GM19239 (cell line): ENCODE data around the gene OSM.

Source experiments
- DNase-seq: peaks from one replicate; pipeline ENCODE4 v3.0.0; 2011; ENCODE audit warnings: low spot score; ENCODE audit not compliant: insufficient read length
- FAIRE-seq: peaks from 2 replicates; lab custom pipeline; 2011; peaks lifted over from hg19 to GRCh38; lab: Jason Lieb, UNC

Gene OSM

GRCh38 chr22:30266445-30267381 is at the start of gene OSM:
TSS of gene OSM (minus strand) at chr22:30266851. CDS start at chr22:30266799, 52 bp downstream.
- FAIRE-seq: peak; percentile 73

GRCh38 chr22:30315962-30316576 is 49.4 kb upstream of the OSM start:
- no peak for FAIRE-seq

More at GRCh38 chr22:30266445-30267381, at the start of gene OSM:
- DNase-seq: no peak

GRCh38 chr22:30314915-30315314 is 48.3 kb upstream of the OSM start:
- no peak for DNase-seq
- no peak for FAIRE-seq

More at GRCh38 chr22:30315962-30316576, 49.4 kb upstream of the OSM start:
- DNase-seq: no peak

- FAIRE-seq (peak; percentile 4), DNase-seq (no peak)
Observed at GRCh38 chr22:30313527-30314363, 47.1 kb upstream of the OSM start.

GRCh38 chr22:30312053-30312452 is 45.4 kb upstream of the OSM start:
- no peak for DNase-seq
- no peak for FAIRE-seq

DNA sequence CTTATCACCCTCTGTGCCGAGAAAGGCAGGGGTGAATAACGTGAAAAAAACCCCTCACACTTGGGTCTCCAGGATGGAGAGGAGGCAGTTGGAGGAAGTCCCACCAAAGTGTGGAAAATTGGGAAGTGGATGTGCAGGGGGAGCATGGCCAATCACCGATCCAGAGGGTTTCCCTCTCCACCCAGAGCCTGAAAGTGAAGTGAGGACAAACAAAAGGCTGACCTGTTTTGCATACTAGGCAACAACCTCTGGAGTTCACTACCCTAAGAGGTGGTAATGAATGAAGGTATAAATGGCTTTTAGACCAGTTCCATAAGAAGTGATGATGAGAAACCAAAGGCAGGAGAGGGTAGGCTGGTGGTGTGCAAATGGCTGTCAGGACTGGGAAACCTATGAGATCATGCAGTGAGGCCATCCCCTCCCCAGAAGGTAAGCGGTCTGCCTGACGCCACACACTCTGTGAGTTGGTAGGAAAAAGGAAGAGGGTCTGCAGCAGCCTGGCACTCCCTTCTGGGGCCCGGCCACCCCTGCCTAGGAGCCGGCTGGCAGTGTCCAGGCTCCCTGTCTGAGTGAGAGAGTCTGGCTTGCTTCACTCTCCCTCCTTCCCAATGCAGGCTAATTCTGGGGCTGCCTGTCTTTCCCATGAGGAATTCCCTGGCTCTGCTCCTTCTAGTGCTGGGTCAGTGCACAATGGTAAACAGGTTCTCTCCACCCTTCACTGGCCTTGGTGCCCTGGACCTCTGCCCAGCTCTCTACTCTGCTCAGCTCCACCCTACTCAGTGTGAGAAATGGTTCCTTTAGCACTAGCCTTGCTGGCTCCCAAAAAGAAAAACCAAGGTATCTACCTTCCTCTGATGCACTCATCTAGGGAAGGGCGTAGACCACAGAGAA is 44.5 kb upstream of the OSM start:
- DNase-seq: no peak
- FAIRE-seq: no peak

GRCh38 chr22:30309951-30310741 is 43.5 kb upstream of the OSM start:
- DNase-seq (no peak), FAIRE-seq (peak; percentile 93)

DNA sequence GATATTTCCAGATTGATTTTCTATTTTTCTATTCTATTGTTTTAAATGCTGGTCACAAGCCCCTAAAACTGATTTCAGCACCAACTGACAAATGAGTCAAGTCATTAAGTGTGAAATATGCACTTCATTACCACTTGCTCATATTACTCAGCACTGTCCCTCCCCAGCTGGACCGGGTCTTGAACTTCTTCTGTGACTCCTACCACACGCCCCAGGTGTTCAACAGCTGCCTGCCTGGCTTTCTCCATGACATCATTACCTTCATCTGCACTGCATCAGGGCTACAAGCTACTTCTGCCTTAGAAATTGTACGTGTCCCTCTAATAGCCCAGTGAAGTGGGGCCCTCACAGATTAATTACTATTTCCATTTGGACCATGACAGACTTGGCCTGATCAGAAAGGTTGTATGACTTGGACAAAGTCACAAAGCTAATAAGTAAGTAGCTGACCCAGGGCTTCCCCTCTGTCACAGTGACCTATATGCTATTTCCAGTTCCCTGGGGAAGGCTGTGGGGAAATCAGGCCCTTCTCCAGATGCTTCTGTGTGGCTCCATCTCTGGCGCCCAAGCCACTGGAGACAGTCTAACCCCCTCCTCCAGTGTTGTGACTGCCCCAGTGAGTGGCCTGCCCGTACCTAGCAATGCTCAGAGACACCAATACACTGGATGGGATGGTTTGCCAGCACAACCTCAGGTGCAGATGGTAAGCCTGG is 42.0 kb upstream of the OSM start:
- DNase-seq (no peak), FAIRE-seq (peak; percentile 91)

DNA sequence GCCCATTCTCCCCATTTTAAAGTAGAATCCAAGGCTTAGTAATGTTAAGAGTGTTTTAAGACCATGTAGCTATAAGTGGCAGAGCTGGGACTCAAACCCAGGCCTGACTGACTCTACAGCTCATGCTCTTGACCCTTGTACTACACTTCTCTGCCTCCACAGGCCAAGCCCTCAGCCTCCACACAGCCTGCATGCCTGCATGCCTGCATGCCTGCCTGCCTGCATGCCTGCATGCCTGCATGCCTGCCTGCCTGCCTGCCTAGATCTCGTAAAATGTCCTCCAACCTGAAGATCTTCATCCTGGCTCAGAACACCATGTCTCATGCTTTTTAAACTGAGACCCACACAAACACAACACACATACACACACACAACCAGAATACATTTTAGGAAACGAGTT is 41.4 kb upstream of the OSM start:
- FAIRE-seq: no peak
- no peak for DNase-seq

GRCh38 chr22:30307041-30307574 is 40.5 kb upstream of the OSM start:
- no peak for DNase-seq
- peak; percentile 68 for FAIRE-seq

DNA sequence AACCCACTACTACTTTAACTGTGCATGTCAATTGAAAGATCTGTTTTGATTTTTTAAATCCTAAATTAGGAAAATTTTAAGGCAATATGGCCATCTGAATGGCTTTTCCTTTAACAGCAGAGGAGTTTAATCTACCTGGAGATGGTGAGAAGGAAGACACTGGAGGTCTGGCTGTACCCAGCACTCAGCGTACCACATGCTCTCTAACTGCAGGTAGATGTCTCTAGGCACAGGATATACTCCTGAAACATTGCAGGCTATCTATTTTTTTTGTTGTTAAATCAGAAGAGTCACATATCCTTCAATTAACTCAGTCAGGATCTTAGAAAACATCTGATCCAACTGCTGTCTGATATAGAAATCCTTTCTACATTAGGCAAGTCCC is 40.0 kb upstream of the OSM start:
- FAIRE-seq (no peak), DNase-seq (no peak)

GRCh38 chr22:30305906-30306626 is 39.4 kb upstream of the OSM start:
- no peak for DNase-seq
- FAIRE-seq: no peak

GRCh38 chr22:30305519-30305905 is 38.9 kb upstream of the OSM start:
- no peak for DNase-seq

GRCh38 chr22:30304495-30305244 is 38.0 kb upstream of the OSM start:
- DNase-seq (no peak), FAIRE-seq (peak; percentile 35)

More at GRCh38 chr22:30305519-30305905, 38.9 kb upstream of the OSM start:
- peak; percentile 97 for FAIRE-seq

DNA sequence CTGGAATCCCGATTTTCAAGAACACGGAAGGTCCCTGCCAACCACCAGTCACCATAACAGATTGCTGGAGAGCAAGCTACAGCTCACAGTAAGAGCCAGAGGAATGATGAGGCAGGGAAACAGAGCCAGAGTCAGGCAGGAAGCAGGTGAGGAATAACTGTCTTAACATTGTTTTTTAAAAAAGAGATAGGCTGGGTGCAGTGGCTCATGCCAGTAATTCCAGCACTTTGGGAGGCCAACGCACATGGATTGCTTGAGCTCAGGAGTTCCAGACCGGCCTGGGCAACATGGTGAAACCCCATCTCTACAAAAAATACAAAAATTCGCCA is 36.1 kb upstream of the OSM start:
- no peak for DNase-seq
- no peak for FAIRE-seq

- peak; percentile 72 for FAIRE-seq
- no peak for DNase-seq
Observed at GRCh38 chr22:30301995-30302809, 35.6 kb upstream of the OSM start.
